Left ventricle myocardium inferior (tissue), 1 donor: ENCODE results near the gene QRICH2. TPM values are rescaled to one million over a fixed set of nuclear protein-coding genes. Genes with fewer than 3 reads are reported as not detected.

Source experiments
- DNase-seq: peaks from one replicate; pipeline ENCODE4 v3.0.0-alpha.2; 2020
- H3K27ac ChIP-seq: fragments of 200-600 bp; replicated peaks from 2 replicates; pipeline ENCODE4 v1.8.0; 2021
- H3K27me3 ChIP-seq: fragments of 200-600 bp; 2 replicates; pipeline ENCODE4 v1.8.0; 2021; ENCODE audit warnings: low read depth
- H3K36me3 ChIP-seq: fragments of 200-600 bp; 2 replicates; pipeline ENCODE4 v1.8.0; 2021
- H3K4me1 ChIP-seq: fragments of 200-600 bp; 2 replicates; pipeline ENCODE4 v1.8.0; 2021
- H3K4me3 ChIP-seq: fragments of 200-600 bp; 2 replicates; pipeline ENCODE4 v1.8.0; 2021; ENCODE audit warnings: mild to moderate bottlenecking, moderate library complexity
- H3K9me3 ChIP-seq: fragments of 200-600 bp; replicated peaks from 2 replicates; pipeline ENCODE4 v1.8.0; 2021
- CTCF ChIP-seq: fragments of 200-600 bp; IDR thresholded peaks from 2 replicates; pipeline ENCODE4 v1.8.0; 2021; ENCODE audit warnings: antibody characterized with exemption, mild to moderate bottlenecking, borderline replicate concordance
- intact Hi-C: fragments of 100-400 bp; cut with micrococcal nuclease; formaldehyde crosslinking; loops from one replicate; pipeline ENCODE4 v1.11.0; 2022
- total RNA-seq: library from RNA; stranded (reverse); fragmentation: NEBNext Ultra II Directional; extraction: Animal tissue kit (Norgen Biotek cat#: 25700); gene quantifications from one replicate; pipeline ENCODE4 v1.2.1, GENCODE V29; 2021
- donor health status: DM: no; HTN: yes; CAD: no; lungs with severe emphysema.

QRICH2 gene
- total RNA-seq, 1 donor from 2014 or later: 2.4 TPM

- peaks cover 71% of the 10 kb centered on the region for H3K36me3 ChIP-seq
These were observed 35.0 kb upstream of the QRICH2 start for GRCh38 chr17:76343106-76343505.

GRCh38 chr17:76341301-76341700 is 33.2 kb upstream of the QRICH2 start:
- no peak for TF ChIP-seq CTCF
- DNase-seq: no peak
- H3K27me3 ChIP-seq: no peaks in the 10 kb centered on the region
- peaks cover 53% of the 10 kb centered on the region for H3K36me3 ChIP-seq
- no peaks in the 10 kb centered on the region for H3K9me3 ChIP-seq
- no peak overlapping the region for H3K27ac ChIP-seq
- no peak overlapping the region for H3K4me3 ChIP-seq
- peaks cover 19% of the 10 kb centered on the region for H3K4me1 ChIP-seq
- intact Hi-C loops: no loop called here

More at GRCh38 chr17:76343106-76343505, 35.0 kb upstream of the QRICH2 start:
- no peaks in the 10 kb centered on the region for H3K9me3 ChIP-seq
- no peaks in the 10 kb centered on the region for H3K27me3 ChIP-seq
- H3K4me3 ChIP-seq: no peak overlapping the region
- DNase-seq: no peak
- H3K27ac ChIP-seq: no peak overlapping the region
- intact Hi-C loops: no loop called here
- no peak for TF ChIP-seq CTCF
- H3K4me1 ChIP-seq: peaks cover 4% of the 10 kb centered on the region

GRCh38 chr17:76337413-76337777 is 29.3 kb upstream of the QRICH2 start:
- H3K27ac ChIP-seq: no peak overlapping the region

GRCh38 chr17:76336756-76337412 is 28.8 kb upstream of the QRICH2 start:
- no peak for TF ChIP-seq CTCF
- intact Hi-C loops: no loop called here
- Histone ChIP-seq H3K4me3 (no peak overlapping the region), H3K9me3 (no peaks in the 10 kb centered on the region), H3K27ac (no peak overlapping the region), H3K27me3 (no peaks in the 10 kb centered on the region), H3K36me3 (peaks cover 17% of the 10 kb centered on the region), H3K4me1 (peaks cover 19% of the 10 kb centered on the region)
- DNase-seq: no peak

More at GRCh38 chr17:76337413-76337777, 29.3 kb upstream of the QRICH2 start:
- TF ChIP-seq CTCF: no peak
- Histone ChIP-seq H3K9me3 (no peaks in the 10 kb centered on the region), H3K4me1 (peaks cover 19% of the 10 kb centered on the region), H3K4me3 (no peak overlapping the region), H3K36me3 (peaks cover 19% of the 10 kb centered on the region), H3K27me3 (no peaks in the 10 kb centered on the region)
- no peak for DNase-seq
- intact Hi-C loops: no loop called here

- Histone ChIP-seq H3K4me3 (no peak overlapping the region), H3K36me3 (peaks cover 16% of the 10 kb centered on the region), H3K9me3 (no peaks in the 10 kb centered on the region), H3K4me1 (peaks cover 19% of the 10 kb centered on the region), H3K27me3 (no peaks in the 10 kb centered on the region), H3K27ac (no peak overlapping the region)
- no peak for DNase-seq
- no peak for TF ChIP-seq CTCF
- intact Hi-C loops: no loop called here
These were observed 27.8 kb upstream of the QRICH2 start for GRCh38 chr17:76335716-76336381.
